ENCODE data around the gene DGKZ.

DGKZ gene

GRCh38 chr11:46417711-46418110 lies 70.4 kb downstream of the DGKZ start:
- H3K79me2 ChIP-seq: no peaks in the 10 kb centered on the region
- TF ChIP-seq CTCF (IDR thresholded peaks at IDR 0.05): no peak
- H3K36me3 ChIP-seq (ENCODE audit: control insufficient read depth, insufficient read depth, low read length): no peaks in the 10 kb centered on the region

GRCh38 chr11:46418751-46419150 lies 71.5 kb downstream of the DGKZ start:
- H3K27me3 ChIP-seq (ENCODE audit: control insufficient read depth, insufficient read depth, low read length): no peaks in the 10 kb centered on the region
- no peaks in the 10 kb centered on the region for H3K9me3 ChIP-seq (ENCODE audit: control insufficient read depth, low read length)
- no peak overlapping the region for H3K9ac ChIP-seq
- H2AFZ ChIP-seq: no peak overlapping the region
- H3K4me3 ChIP-seq (ENCODE audit: low read depth, low read length): no peak overlapping the region
- TF ChIP-seq CTCF (IDR thresholded peaks at IDR 0.05): no peak
- H3K27ac ChIP-seq: peak overlapping the region; percentile 19
- H3K4me2 ChIP-seq (ENCODE audit: low read length): no peak overlapping the region
- H3K4me1 ChIP-seq: peaks cover 47% of the 10 kb centered on the region
- H3K79me2 ChIP-seq: no peaks in the 10 kb centered on the region
- H3K36me3 ChIP-seq (ENCODE audit: control insufficient read depth, insufficient read depth, low read length): no peaks in the 10 kb centered on the region

More at GRCh38 chr11:46417711-46418110, 70.4 kb downstream of the DGKZ start:
- Histone ChIP-seq H3K4me1 (peaks cover 43% of the 10 kb centered on the region), H3K9ac (no peak overlapping the region), H2AFZ (no peak overlapping the region), H3K9me3 (ENCODE audit: control insufficient read depth, low read length) (no peaks in the 10 kb centered on the region), H3K4me3 (ENCODE audit: low read depth, low read length) (no peak overlapping the region), H3K4me2 (ENCODE audit: low read length) (no peak overlapping the region), H3K27ac (peak overlapping the region; percentile 95), H3K27me3 (ENCODE audit: control insufficient read depth, insufficient read depth, low read length) (no peaks in the 10 kb centered on the region)

- Histone ChIP-seq H3K27me3 (ENCODE audit: control insufficient read depth, insufficient read depth, low read length) (no peaks in the 10 kb centered on the region), H3K9me3 (ENCODE audit: control insufficient read depth, low read length) (no peaks in the 10 kb centered on the region), H3K9ac (no peak overlapping the region), H3K27ac (peak overlapping the region; percentile 92), H3K4me1 (peaks cover 42% of the 10 kb centered on the region), H3K4me3 (ENCODE audit: low read depth, low read length) (no peak overlapping the region), H2AFZ (no peak overlapping the region), H3K79me2 (no peaks in the 10 kb centered on the region), H3K36me3 (ENCODE audit: control insufficient read depth, insufficient read depth, low read length) (no peaks in the 10 kb centered on the region), H3K4me2 (ENCODE audit: low read length) (no peak overlapping the region)
- TF ChIP-seq CTCF (IDR thresholded peaks at IDR 0.05): no peak
Measured at GRCh38 chr11:46420513-46420912, 73.2 kb downstream of the DGKZ start.

- peak overlapping the region; percentile 92 for H3K27ac ChIP-seq
- no peaks in the 10 kb centered on the region for H3K27me3 ChIP-seq (ENCODE audit: control insufficient read depth, insufficient read depth, low read length)
- no peak overlapping the region for H2AFZ ChIP-seq
- H3K4me1 ChIP-seq: peaks cover 36% of the 10 kb centered on the region
- no peak overlapping the region for H3K9ac ChIP-seq
- no peaks in the 10 kb centered on the region for H3K79me2 ChIP-seq
- H3K9me3 ChIP-seq (ENCODE audit: control insufficient read depth, low read length): no peaks in the 10 kb centered on the region
- H3K4me2 ChIP-seq (ENCODE audit: low read length): no peak overlapping the region
- no peak overlapping the region for H3K4me3 ChIP-seq (ENCODE audit: low read depth, low read length)
- no peaks in the 10 kb centered on the region for H3K36me3 ChIP-seq (ENCODE audit: control insufficient read depth, insufficient read depth, low read length)
- TF ChIP-seq CTCF (IDR thresholded peaks at IDR 0.05): no peak
Measured at GRCh38 chr11:46421257-46421880, 74.1 kb downstream of the DGKZ start.

- Histone ChIP-seq H2AFZ (no peak overlapping the region), H3K4me2 (ENCODE audit: low read length) (no peak overlapping the region), H3K27ac (peak overlapping the region; percentile 92), H3K9ac (no peak overlapping the region), H3K4me1 (peaks cover 28% of the 10 kb centered on the region), H3K36me3 (ENCODE audit: control insufficient read depth, insufficient read depth, low read length) (no peaks in the 10 kb centered on the region), H3K79me2 (no peaks in the 10 kb centered on the region), H3K4me3 (ENCODE audit: low read depth, low read length) (no peak overlapping the region), H3K27me3 (ENCODE audit: control insufficient read depth, insufficient read depth, low read length) (no peaks in the 10 kb centered on the region), H3K9me3 (ENCODE audit: control insufficient read depth, low read length) (no peaks in the 10 kb centered on the region)
- TF ChIP-seq CTCF (IDR thresholded peaks at IDR 0.05): no peak
Measured at GRCh38 chr11:46422588-46422987, 75.3 kb downstream of the DGKZ start.

Measured in parathyroid adenoma (tissue), 2 donors.